H9 (cell line): ENCODE data around the gene B3GNT9. TPM values are rescaled to one million over a fixed set of nuclear protein-coding genes. Genes with fewer than 3 reads are reported as not detected.

Source experiments
- DNase-seq: peaks from one replicate; pipeline ENCODE4 v3.0.0-alpha.2; 2017
- H2AFZ ChIP-seq: one replicate; pipeline ENCODE4 v1.6.1; 2013; ENCODE audit warnings: mild to moderate bottlenecking, low read length, control low read depth, moderate library complexity
- H2AK5ac ChIP-seq: 2 replicates; pipeline ENCODE4 v1.6.1; 2013; ENCODE audit warnings: low read length, control low read depth, mixed read lengths; ENCODE audit not compliant: insufficient read length
- H2BK120ac ChIP-seq: one replicate; pipeline ENCODE4 v1.6.1; 2013; ENCODE audit warnings: low read depth, mild to moderate bottlenecking, low read length, control low read depth, inconsistent platforms; ENCODE audit not compliant: poor library complexity, severe bottlenecking
- H2BK12ac ChIP-seq: 2 replicates; pipeline ENCODE4 v1.6.1; 2013; ENCODE audit warnings: low read length, control low read depth, mixed read lengths, low read depth; ENCODE audit not compliant: insufficient read length
- H2BK15ac ChIP-seq: 2 replicates; pipeline ENCODE4 v1.6.1; 2013; ENCODE audit warnings: low read depth, low read length, control low read depth
- H2BK20ac ChIP-seq: one replicate; pipeline ENCODE4 v1.6.1; 2013; ENCODE audit warnings: low read depth, mild to moderate bottlenecking, low read length, control low read depth, inconsistent platforms; ENCODE audit not compliant: poor library complexity, severe bottlenecking
- H2BK5ac ChIP-seq: 2 replicates; pipeline ENCODE4 v1.6.1; 2013; ENCODE audit warnings: low read length, control low read depth, mixed read lengths; ENCODE audit not compliant: insufficient read length
- H3K14ac ChIP-seq: 2 replicates; pipeline ENCODE4 v1.6.1; 2013; ENCODE audit warnings: low read length, control low read depth; ENCODE audit not compliant: insufficient read depth
- H3K18ac ChIP-seq: 2 replicates; pipeline ENCODE4 v1.6.1; 2013; ENCODE audit warnings: low read depth, mild to moderate bottlenecking, mixed read lengths, low read length, control low read depth; ENCODE audit not compliant: insufficient read length
- H3K23ac ChIP-seq: 2 replicates; pipeline ENCODE4 v1.6.1; 2013; ENCODE audit warnings: low read length, control low read depth, mixed read lengths, low read depth; ENCODE audit not compliant: insufficient read length
- H3K23me2 ChIP-seq: 2 replicates; pipeline ENCODE4 v1.6.1; 2013; ENCODE audit warnings: low read depth, mild to moderate bottlenecking, mixed read lengths, low read length, control low read depth; ENCODE audit not compliant: insufficient read length, poor library complexity, severe bottlenecking
- H3K27ac ChIP-seq: 2 replicates; pipeline ENCODE4 v1.5.1; 2013; ENCODE audit warnings: low read length, control low read depth, mixed read lengths, low read depth; ENCODE audit not compliant: insufficient read length
- H3K27me3 ChIP-seq: 2 replicates; pipeline ENCODE4 v1.6.1; 2013; ENCODE audit warnings: low read length, control low read depth, inconsistent platforms; ENCODE audit not compliant: insufficient read depth
- H3K4ac ChIP-seq: 2 replicates; pipeline ENCODE4 v1.6.1; 2013; ENCODE audit warnings: low read depth, mild to moderate bottlenecking, control low read depth, inconsistent platforms, low read length, moderate library complexity
- H3K4me1 ChIP-seq: 2 replicates; pipeline ENCODE4 v1.6.1; 2013; ENCODE audit warnings: low read length, control low read depth, inconsistent platforms; ENCODE audit not compliant: insufficient read depth
- H3K4me2 ChIP-seq: 2 replicates; pipeline ENCODE4 v1.6.1; 2013; ENCODE audit warnings: low read length, control low read depth, mixed read lengths; ENCODE audit not compliant: insufficient read length, insufficient read depth
- H3K56ac ChIP-seq: 2 replicates; pipeline ENCODE4 v1.6.1; 2013; ENCODE audit warnings: low read depth, mild to moderate bottlenecking, mixed read lengths, low read length, control low read depth; ENCODE audit not compliant: insufficient read length
- H3K79me1 ChIP-seq: 2 replicates; pipeline ENCODE4 v1.6.1; 2013; ENCODE audit warnings: low read depth, mild to moderate bottlenecking, moderate library complexity, low read length, control low read depth, inconsistent platforms; ENCODE audit not compliant: insufficient read depth, poor library complexity, severe bottlenecking
- H3K79me2 ChIP-seq: 2 replicates; pipeline ENCODE4 v1.6.1; 2013; ENCODE audit warnings: low read length, control low read depth, inconsistent platforms; ENCODE audit not compliant: insufficient read depth
- H3K9ac ChIP-seq: 2 replicates; pipeline ENCODE4 v1.6.1; 2013; ENCODE audit warnings: low read length, control low read depth, mixed read lengths; ENCODE audit not compliant: insufficient read length; ENCODE audit errors: extremely low read depth
- H3K9me3 ChIP-seq: one replicate; pipeline ENCODE4 v1.6.1; 2013; ENCODE audit warnings: low read depth, low read length, inconsistent platforms; ENCODE audit not compliant: control insufficient read depth
- H3T11ph ChIP-seq: one replicate; pipeline ENCODE4 v1.6.1; 2013; ENCODE audit warnings: mild to moderate bottlenecking, low read length, control low read depth, inconsistent platforms
- H4K20me1 ChIP-seq: one replicate; pipeline ENCODE4 v1.6.1; 2013; ENCODE audit not compliant: control insufficient read depth, insufficient read length, insufficient read depth
- H4K5ac ChIP-seq: 2 replicates; pipeline ENCODE4 v1.6.1; 2013; ENCODE audit warnings: low read depth, mild to moderate bottlenecking, mixed read lengths, low read length, control low read depth; ENCODE audit not compliant: insufficient read length
- H4K8ac ChIP-seq: replicated peaks from 2 replicates; pipeline ENCODE4 v1.6.1; 2013; ENCODE audit warnings: low read length, control low read depth, mixed read lengths, low read depth; ENCODE audit not compliant: insufficient read length
- H4K91ac ChIP-seq: 2 replicates; pipeline ENCODE4 v1.6.1; 2013; ENCODE audit warnings: low read depth, mild to moderate bottlenecking, moderate library complexity, mixed read lengths, low read length, control low read depth; ENCODE audit not compliant: insufficient read length
- H3K27ac Mint-ChIP-seq, 3 experiments: 2 replicates in 2 of 3; 3 replicates in 1 of 3; pipeline ENCODE4 v1.8.0; 2020 to 2021; ENCODE audit warnings: mixed read lengths in 3 of 3, mild to moderate bottlenecking in 1 of 3, moderate library complexity in 1 of 3
- H3K27me3 Mint-ChIP-seq: 2 replicates; pipeline ENCODE4 v1.8.0; 2021; ENCODE audit warnings: low read depth, mild to moderate bottlenecking, moderate library complexity, mixed read lengths
- H3K36me3 Mint-ChIP-seq, 3 experiments: 2 replicates in 2 of 3; 3 replicates in 1 of 3; pipeline ENCODE4 v1.8.0; 2020 to 2021; ENCODE audit warnings: low read depth in 3 of 3, mixed read lengths in 3 of 3; ENCODE audit not compliant: insufficient read depth in 1 of 3
- H3K4me1 Mint-ChIP-seq, 2 experiments: 2 replicates each; pipeline ENCODE4 v1.8.0; 2020; ENCODE audit warnings: mixed read lengths in 2 of 2
- H3K4me3 Mint-ChIP-seq, 2 experiments: 2 replicates in 1 of 2; 3 replicates in 1 of 2; pipeline ENCODE4 v1.8.0; 2020 to 2021; ENCODE audit warnings: mild to moderate bottlenecking in 2 of 2, mixed read lengths in 2 of 2, moderate library complexity in 1 of 2
- H3K9me3 Mint-ChIP-seq, 2 experiments: 2 replicates in 1 of 2; 3 replicates in 1 of 2; pipeline ENCODE4 v1.8.0; 2020; ENCODE audit warnings: mild to moderate bottlenecking in 2 of 2, mixed read lengths in 2 of 2, moderate library complexity in 1 of 2
- CTCF ChIP-seq: fragments of 200-600 bp; sonication (generic); conservative IDR thresholded peaks from 3 replicates; pipeline ENCODE4 v1.8.0; 2021; ENCODE audit warnings: antibody characterized with exemption, mild to moderate bottlenecking
- WGBS: extraction: QIAGEN DNeasy Blood & Tissue Kit; methylation state at CpG from one replicate; pipeline ENCODE4 v1.1.7; 2013; ENCODE audit warnings: missing lambda C conversion rate, low lambda C conversion rate, mixed read lengths; ENCODE audit not compliant: insufficient read length; ENCODE audit errors: extremely low coverage; 5-methylcytosine and 5-hydroxymethylcytosine counted together
- total RNA-seq: library from RNA; stranded (reverse); gene quantifications from 2 replicates; pipeline ENCODE4 v1.2.1, GENCODE V29; 2021

Gene B3GNT9
- total RNA-seq, 1 experiment from 2014 or later, result 11.2 TPM

- Mint-ChIP-seq H3K27ac (no peak overlapping the region), H3K4me3 (no peak overlapping the region), H3K27me3 (no peaks in the 10 kb centered on the region; the same call in 1 of the 2 replicates), H3K4me1 (peaks cover 13 to 16% of the 10 kb centered on the region in 2 experiments), H3K36me3 (peaks cover 0 to 5% (median 3%) of the 10 kb centered on the region in 3 experiments; a peak in 3 of 7 replicates), H3K9me3 (no peaks in the 10 kb centered on the region)
- no peak overlapping the region for H2BK15ac ChIP-seq
- H4K20me1 ChIP-seq, result no peaks in the 10 kb centered on the region
- H4K5ac ChIP-seq, result no peak overlapping the region
- no peak overlapping the region for H3T11ph ChIP-seq
- no peak overlapping the region for H2BK20ac ChIP-seq
- no peak overlapping the region for H2BK12ac ChIP-seq
- peaks cover 6% of the 10 kb centered on the region; the same call in 1 of the 2 replicates for H3K79me2 ChIP-seq
- H3K4ac ChIP-seq, result no peak overlapping the region
- no peak overlapping the region for H3K56ac ChIP-seq
- 100% methylated on average over 1 of the region's 2 CpGs for WGBS
- peaks cover 5% of the 10 kb centered on the region for H3K79me1 ChIP-seq
- no peak overlapping the region for H2AFZ ChIP-seq
- no peaks in the 10 kb centered on the region; the same call in 1 of the 2 replicates for H3K4me1 ChIP-seq
- TF ChIP-seq CTCF, result no peak
- no peak overlapping the region for H3K14ac ChIP-seq
- H3K18ac ChIP-seq, result no peak overlapping the region
- no peak overlapping the region for H3K4me2 ChIP-seq
- no peak overlapping the region for H2AK5ac ChIP-seq
- H3K27ac ChIP-seq, result no peak overlapping the region
- H3K27me3 ChIP-seq, result no peaks in the 10 kb centered on the region
- H3K23ac ChIP-seq, result no peak overlapping the region
- no peaks in the 10 kb centered on the region for H3K9me3 ChIP-seq
- no peak overlapping the region for H4K8ac ChIP-seq
- no peak overlapping the region for H4K91ac ChIP-seq
- DNase-seq, result no peak
- H2BK5ac ChIP-seq, result no peak overlapping the region
- H2BK120ac ChIP-seq, result no peak overlapping the region
- no peak overlapping the region for H3K9ac ChIP-seq
- peaks cover 4% of the 10 kb centered on the region for H3K23me2 ChIP-seq
Observed at GRCh38 chr16:67114793-67115192, 36.0 kb downstream of the B3GNT9 start.
